NOMO-1 (cell line): ENCODE results near the gene CPA4.
"Not testable (repeated sequence)": the region's sequence is repeated elsewhere in the genome, so short reads cannot be mapped to it uniquely, and the experiment has no call there.

Experiments
- DNase-seq, 2 experiments: peaks; one replicate each; lab custom pipeline; 2025; ENCODE audit not compliant: unreplicated experiment in 2 of 2; lab: John Stamatoyannopoulos, UW

Gene CPA4

DNA sequence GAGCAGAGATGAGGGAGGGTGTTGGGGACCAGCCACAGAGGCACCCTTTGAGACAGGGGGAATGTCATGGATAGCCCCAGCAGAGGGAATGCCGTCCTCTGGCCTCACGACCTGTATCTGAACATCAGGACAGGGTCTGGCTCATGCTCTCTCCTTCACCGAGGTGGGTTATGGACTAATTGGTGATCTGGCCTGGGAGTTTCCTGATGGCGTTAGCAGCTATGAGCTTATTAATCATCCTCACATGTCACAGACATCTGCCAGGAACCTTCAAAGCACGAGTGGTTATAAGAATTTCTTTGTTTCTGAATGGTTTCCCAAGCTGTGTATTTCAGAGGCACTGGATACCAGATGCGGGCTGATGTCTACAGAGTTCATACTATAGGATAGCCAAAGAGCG is 6.9 kb downstream of the CPA4 start:
- no peak for DNase-seq

DNA sequence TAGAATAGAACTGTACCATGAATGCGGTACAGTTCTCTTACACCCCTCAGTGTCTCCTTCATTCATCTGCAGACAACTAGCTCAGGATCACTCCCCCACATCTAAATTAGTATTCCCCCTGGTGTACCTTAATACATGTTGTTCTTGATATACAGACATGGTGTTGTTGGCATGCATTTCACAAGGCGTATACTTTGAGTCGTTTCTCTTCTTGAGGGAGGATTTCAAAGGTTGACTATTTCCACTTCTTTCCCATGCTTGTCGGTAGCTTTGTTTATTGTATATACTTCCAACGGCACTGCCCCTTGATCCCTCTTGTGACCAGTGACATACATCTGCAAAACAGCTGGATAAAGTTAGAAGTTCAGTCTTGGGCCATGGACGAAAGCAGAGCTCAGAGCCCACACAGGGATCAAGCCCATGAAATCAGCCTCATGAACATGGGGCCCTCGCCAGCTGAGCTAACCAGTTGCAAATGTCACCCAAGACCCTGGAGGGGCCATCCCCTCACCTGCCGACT is 8.6 kb downstream of the CPA4 start:
- DNase-seq, result no peak

DNA sequence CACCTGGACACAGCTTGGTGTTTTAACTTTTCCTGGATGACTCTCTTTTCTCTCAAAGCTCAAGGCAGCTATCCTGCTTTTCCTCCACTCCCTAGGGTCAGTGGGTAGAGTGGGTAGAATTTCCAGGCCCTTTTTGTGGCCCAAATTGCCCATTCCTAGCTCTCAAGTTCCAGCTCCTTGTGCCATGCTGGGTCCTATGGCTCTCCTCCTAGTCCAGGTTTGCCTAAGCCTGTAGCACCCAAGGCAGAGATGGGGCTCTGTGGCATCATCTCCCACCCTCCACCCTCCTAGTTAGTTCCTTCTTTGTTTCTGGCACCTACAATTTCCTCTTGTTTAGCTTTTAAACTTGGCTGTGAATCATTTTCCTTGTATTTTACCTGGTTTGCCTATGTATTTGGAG is 9.7 kb downstream of the CPA4 start:
- no peak for DNase-seq

DNA sequence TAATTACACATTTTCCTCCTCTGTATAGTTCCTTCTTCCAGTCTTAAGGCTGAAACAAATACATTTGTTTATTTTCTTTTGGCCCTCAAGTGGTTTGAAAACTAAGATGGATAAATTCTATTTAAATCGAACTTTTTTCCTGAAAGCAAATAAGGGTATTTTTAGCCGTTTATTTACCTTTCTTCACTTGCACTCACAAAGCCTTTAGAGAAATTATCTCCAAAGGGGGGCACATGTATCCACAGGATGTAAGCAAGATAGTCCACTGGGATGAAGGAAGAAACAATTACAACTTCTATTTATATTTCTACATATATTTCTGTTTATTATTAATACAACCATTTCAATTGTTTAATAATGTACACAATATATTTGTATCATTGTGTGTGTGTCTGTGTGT is 10.2 kb downstream of the CPA4 start:
- no peak for DNase-seq

DNA sequence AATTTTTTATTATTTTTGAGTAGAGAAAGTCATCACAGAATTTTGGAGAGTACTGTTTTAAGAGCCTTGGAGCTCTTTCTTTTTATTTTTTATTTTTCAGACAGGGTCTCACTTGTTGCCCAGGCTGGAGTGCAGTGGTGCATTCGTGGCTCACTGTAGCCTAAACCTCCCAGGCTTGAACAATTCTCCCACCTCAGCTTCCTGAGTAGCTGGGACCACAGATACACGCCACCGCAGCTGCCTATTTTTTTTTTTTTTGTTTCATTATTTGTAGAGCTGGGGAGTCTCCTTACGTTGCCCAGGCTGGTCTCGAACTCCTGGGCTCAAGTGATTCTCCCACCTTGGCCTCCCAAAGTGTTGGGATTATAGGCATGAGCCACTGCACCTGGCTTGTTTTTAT is 10.6 kb downstream of the CPA4 start:
- no peak for DNase-seq

DNA sequence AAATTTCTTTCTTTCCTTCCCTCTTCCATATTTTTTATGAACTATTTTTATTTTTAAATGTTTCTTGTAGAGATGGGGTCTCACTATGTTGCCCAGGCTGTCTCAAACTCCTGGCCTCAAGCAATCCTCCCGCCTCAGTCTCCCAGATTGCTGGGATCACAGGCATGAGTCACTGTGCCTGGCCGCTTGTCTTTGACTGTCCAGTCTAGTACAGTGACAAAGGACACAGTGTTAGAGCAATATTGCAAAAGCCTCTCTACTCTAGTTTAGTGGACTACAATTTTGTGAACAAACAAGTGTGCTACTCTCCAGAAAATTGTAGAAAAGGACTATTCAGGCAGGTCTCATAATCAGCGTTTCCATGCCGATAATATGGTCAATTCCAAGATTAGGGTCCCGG is 11.0 kb downstream of the CPA4 start:
- no peak for DNase-seq

DNA sequence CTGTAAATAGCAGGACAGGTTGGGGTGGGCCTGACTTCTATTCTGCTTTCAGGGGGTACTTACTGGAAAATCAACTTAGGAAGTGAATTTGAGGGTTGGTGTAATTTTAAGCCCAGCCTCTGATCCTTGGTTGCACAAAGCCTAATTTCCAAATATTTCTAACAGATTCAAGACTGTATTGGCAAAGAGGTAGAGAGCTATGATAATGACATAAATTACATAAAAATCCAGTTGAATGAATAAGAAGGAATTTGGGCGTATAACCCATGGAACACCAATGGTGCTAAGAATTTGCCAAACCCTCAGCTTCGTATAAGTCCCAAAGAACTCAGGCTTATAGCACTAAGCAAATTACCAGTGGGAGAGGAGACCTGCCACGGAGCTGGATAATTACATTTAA is 11.9 kb downstream of the CPA4 start:
- DNase-seq, result no peak

DNA sequence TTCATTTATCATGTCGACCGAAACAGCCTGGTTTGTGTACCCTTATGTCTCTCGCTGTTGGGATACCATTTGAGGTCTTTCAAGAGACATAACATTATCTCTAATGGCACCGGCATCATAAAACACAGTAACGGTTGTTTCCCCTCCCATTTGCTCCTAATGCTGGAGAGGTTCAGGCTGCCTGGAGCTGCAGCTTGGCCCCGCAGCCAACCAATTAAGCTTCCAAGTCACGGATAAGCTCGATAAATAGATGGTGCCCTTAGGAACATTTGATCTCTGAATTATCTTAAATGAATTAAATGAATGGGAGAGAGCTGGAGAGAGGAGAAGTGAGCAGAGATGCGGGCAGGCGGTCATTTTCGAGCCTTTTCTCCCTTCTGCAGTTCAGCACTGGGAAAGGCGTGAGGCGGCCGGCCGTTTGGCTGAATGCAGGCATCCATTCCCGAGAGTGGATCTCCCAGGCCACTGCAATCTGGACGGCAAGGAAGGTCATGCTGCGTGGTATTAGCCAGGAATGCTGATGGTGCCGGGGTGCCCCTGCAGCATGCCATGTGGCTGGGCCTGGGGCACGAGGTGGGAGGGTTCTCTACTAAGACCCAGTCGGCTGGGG is 12.6 kb downstream of the CPA4 start:
- no peak for DNase-seq

DNA sequence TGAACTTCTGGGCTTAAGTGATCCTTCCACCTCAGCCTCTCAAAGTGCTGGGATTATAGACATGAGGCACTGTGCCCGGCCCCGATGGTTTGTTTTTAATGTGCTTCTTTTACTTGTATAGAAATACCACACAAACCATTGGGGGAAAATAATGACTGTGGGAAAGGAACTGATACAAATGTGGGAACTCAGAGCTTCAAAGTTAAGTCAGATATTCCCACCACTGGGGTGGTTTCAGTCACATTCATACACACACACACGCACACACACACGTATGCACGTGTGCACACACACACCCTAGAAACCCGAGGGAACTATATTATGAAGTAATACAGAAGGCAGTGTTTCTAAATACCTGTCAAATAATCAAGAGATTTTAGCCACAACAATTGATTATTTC is 17.0 kb downstream of the CPA4 start:
- no peak for DNase-seq

DNA sequence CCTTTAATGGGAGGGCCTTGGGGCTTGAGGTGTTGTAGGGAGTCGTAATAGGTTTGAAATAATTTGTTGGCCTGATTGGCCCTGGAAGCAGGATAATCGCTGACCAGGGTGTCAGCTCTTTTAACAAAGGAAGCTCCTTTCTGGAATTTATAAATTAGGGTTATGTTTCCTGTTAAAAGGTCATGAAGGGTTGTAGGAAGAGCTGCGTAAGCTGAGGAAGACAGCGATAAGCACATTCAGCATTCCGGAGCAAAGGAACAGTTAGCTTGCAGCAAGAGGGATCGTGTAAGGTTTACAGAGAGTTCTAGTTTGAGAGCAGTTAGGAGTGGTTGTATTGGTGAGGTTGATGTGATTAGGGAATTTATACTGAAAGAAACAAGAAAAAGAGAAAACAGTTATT is 21.3 kb downstream of the CPA4 start:
- no peak for DNase-seq

DNA sequence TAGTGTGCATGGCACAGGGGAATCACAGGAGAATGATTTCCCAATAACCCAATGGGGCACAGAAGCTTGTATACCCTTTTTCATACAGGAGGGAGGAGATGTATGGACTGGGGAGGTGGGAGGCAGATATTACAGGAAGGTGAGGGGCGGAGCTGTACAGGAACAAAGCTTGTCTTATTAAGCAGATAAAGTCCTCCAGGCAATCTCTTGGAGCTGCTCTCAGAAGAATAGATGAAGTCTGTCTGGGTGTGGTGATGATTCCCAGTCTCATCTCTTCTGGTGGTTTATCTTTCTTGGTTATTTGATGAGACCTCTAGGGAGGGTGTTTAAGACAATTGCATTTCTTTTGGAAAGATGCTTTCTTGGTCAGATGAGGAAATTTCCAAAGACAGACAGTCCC is 26.6 kb downstream of the CPA4 start:
- DNase-seq, result no peak

DNA sequence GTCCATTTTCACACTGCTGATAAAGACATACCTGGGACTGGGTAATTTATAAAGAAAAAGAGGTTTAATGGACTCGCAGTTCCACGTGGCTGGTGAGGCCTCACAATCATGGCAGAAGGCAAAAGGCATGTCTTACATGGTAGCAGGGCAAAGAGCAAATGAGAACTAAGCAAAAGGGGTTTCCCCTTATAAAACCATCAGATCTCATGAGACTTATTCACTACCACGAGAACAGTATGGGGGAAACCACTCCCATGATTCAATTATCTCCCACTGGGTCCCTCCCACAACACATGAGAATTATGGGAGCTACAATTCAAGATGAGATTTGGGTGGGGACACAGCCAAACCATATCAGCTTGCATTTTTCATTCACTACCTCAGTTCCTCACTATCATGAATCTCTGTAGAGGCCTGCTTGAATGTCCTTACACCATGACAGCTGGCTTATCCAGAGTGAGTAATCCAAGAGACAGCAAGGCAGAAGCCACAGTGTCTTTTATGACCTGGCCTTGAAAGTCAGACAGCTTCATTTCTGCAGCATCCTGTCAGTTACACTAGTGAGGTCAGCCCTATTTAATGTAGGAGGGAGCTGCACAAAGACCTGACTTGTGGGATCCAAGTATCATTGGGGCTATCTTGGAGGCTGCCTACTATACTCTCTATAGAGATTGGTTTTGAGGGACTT is 28.7 kb downstream of the CPA4 start:
- not testable (repeated sequence) for DNase-seq

DNA sequence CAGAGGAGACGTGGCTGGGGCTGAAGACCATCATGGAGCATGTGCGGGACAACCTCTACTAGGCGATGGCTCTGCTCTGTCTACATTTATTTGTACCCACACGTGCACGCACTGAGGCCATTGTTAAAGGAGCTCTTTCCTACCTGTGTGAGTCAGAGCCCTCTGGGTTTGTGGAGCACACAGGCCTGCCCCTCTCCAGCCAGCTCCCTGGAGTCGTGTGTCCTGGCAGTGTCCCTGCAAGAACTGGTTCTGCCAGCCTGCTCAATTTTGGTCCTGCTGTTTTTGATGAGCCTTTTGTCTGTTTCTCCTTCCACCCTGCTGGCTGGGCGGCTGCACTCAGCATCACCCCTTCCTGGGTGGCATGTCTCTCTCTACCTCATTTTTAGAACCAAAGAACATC is 29.7 kb downstream of the CPA4 start:
- no peak for DNase-seq

DNA sequence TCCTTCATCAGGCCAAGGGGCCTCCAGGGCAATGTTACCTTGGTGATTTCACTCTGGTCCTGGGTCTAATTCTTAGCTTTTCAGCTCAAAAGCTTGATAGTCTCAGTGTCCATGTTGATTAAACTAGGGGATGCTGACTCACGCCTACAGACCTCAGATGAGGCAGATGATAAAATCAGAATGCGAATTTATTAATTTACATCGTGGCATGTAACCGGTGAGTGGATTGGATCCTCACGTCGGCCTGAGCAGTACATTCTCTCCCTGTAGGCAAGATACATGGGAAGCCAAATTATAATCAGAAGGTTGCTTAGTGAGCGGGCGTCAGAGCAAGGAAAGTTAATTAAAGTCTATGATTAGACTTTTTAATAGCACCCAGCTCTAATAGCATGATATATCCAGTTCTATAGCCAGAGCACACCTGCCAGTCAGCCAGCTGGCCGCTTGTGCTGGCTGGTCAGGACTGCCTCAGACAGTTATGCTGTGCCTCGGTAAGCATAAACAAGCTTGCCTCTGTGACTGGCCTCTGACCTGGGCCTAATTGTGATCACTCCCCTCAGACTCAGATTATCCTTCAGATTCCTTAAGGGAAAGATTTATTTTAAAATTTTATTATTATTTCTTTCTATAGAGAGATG is 31.5 kb downstream of the CPA4 start:
- no peak for DNase-seq

DNA sequence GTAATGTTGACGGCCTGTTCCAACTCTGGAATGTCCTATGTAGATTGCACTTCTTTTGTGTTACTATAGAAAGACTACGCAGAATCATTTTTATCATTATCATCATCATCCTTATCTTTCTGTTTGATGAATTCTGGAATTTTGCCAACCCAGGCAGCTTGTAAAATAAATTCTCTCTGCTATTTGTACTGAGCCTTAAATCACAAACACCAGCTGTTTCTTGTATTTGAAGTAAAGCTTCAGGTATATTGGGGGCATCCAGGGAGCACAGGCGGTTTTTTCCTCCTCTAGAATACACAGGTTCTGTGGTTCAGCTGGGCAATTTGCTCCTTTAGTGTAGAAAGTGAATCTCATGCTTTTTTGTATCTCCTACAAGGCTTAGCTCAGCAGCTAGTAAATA is 36.7 kb downstream of the CPA4 start:
- DNase-seq, result no peak

DNA sequence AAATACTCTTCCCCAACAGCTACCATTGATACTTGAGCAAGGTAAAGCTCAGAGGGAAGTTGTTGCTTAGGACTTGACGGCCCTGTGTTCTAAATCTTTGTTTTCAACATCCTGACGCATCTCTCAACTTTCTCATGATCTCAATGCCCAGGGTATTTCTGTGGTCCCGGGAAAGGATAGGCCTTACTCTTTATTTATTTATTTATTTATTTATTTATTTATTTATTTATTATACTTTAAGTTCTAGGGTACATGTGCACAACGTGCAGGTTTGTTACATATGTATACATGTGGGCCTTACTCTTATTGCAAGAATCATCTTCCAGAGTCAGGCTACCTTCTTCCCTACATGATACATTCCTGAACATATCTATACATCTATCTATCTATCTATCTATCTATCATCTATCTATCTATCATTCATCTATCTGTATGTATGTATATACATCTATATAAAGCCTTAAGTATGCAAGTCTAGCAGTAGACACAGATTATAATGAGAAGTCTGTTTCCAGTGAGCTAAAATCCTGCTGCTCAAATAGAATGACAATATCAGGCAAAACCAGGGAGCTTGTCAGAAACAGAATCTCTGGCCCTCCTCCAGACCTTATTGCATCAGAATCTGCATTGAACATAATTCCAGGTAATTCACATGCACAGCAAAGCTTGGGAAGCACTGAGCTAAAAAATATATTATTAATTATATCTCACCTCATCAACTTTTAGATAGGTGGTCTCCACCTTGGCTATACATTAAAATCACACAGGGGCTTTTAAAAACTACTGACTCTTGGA is 39.5 kb downstream of the CPA4 start:
- DNase-seq, result no peak

DNA sequence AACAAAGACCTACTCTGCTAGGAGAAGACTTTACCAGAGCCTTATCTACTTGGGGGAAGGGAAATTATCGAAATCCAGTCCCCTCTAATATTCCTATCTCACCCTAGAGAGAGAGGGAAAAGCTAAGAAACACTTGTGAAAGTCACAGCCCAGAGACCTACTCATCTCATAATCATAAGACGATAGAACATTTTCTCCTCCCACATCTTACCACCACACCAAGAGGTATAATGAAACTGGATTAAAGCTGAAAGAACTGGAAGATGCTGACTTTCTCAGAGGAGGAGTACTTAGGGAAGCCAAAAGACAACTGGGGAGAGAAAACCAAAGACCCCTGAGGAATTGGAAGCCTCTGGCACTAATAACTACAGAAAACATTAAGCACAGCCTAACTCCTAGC is 40.9 kb downstream of the CPA4 start:
- no peak for DNase-seq

DNA sequence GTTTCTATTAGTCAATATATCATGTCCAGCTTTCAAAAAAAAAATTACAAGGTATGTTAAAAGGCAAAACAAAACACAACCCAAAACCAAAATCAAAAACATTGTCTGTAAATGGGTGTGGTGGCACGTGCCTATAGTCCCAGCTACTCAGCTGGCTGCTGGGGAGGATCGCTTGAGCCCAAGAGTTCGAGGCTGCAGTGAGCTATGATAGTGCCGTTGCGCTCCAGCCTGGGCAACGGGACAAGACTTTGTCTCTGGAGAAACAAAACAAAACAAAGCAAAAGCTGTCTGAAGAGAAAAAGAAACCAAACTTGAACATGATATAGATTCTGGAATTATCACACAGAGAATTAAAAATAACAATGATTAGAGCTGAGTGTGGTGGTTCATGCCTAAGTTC is 41.3 kb downstream of the CPA4 start:
- no peak for DNase-seq

DNA sequence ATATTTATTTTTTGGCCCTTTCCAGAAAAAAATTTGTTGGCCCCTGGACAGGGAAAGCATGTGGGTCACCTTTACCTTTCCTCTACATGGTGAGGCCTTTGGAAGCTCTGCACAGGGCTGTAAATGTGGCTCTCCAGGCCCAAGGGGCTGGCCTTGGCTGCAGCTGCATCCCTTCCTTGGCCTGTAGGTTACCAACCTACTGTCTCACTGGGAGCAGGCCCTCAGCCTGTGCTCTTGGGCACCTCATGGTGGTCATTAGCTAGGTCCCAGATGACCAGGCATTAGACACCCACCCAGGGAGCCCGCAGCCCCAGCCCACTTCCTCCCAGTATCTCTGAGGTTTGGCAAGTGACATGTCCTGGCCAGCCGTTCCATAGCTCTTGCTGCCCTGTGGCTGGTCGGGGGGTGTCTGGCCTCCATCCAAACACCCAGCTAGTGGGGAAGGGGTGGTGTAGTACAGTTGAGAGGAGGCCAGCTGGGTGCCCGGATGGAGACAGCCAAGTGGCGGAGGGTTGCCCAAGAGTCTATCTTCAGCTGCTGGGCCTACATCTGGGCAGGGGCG is 44.5 kb downstream of the CPA4 start:
- no peak for DNase-seq

DNA sequence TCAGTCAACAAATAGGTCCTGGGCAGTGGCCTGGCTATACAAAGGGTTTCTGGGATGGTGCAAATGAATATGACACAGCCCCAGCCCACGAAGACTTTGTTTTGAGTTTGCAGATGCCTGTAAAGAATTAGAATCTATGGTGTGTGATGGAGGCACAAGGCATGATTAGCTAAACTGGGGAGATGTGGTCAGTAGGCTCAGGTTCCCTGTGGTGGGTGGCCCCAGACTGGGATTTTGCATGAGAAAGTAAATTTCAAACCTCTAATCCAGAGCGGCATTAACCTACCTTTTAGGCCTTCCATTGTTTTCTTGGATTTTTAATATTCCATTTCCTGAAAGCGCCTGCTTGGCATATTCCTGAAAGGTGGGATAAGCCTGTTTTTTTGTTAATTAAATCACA is 45.3 kb downstream of the CPA4 start:
- DNase-seq, result no peak

DNA sequence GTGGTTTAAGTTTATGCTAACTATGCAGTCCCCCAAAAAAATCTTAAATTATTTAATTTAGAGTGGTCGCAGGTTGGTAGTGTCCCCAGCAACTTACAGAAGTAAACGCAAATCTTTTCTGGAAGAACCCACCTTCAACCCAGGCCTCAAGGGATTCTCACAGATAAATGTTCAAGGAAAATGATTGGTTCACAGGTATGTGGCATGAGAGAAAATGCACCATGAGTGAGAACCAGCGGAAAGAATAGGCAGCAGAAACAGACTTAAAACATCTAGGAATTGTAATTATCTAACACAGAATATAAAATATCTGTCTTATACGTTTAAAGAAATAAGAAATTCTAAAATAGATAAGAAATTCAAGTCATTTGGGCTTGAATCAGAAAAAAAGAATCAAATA is 48.9 kb downstream of the CPA4 start:
- no peak for DNase-seq
